Activated CD8-positive, alpha-beta T cell treated with anti-CD3 and anti-CD28 coated beads for 36 hours (primary cell): ENCODE data around the gene CD80. TPM values are rescaled to one million over a fixed set of nuclear protein-coding genes. Genes with fewer than 3 reads are reported as not detected.
A peak's percentile ranks its signal among the peaks of the same experiment; 100 is the strongest.

Experiments
- ATAC-seq: fragments of 200-7000 bp; cut with Tn5 transposase; one replicate; pipeline ENCODE4 v1.10.0; 2021; ENCODE audit warnings: mild to moderate bottlenecking, moderate library complexity
- CTCF ChIA-PET: fragments of 350-600 bp; sonication (Branson Sonifier 250); formaldehyde crosslinking; loops from one replicate; lab custom pipeline; 2021; ENCODE audit warnings: antibody characterized with exemption; lab: Charles Lee
- POLR2A ChIA-PET: fragments of 350-600 bp; sonication (Branson Sonifier 250); formaldehyde crosslinking; loops from one replicate; lab custom pipeline; 2021; ENCODE audit warnings: antibody characterized with exemption; lab: Charles Lee
- DNase-seq: peaks from one replicate; pipeline ENCODE4 v3.0.0-alpha.2; 2020
- H3K27ac Mint-ChIP-seq: one replicate; pipeline ENCODE4 v1.8.0; 2021; ENCODE audit warnings: mild to moderate bottlenecking, mixed read lengths
- H3K27me3 Mint-ChIP-seq: one replicate; pipeline ENCODE4 v1.8.0; 2021; ENCODE audit warnings: mixed read lengths
- H3K36me3 Mint-ChIP-seq: one replicate; pipeline ENCODE4 v1.8.0; 2021; ENCODE audit warnings: low read depth, mixed read lengths
- H3K4me1 Mint-ChIP-seq: one replicate; pipeline ENCODE4 v1.8.0; 2021; ENCODE audit warnings: low read depth, mixed read lengths
- H3K4me3 Mint-ChIP-seq: one replicate; pipeline ENCODE4 v1.8.0; 2021; ENCODE audit warnings: mild to moderate bottlenecking, moderate library complexity, mixed read lengths
- H3K9me3 Mint-ChIP-seq: one replicate; pipeline ENCODE4 v1.8.0; 2021; ENCODE audit warnings: mixed read lengths
- CTCF ChIP-seq: fragments of 200-600 bp; IDR thresholded peaks from one replicate; pipeline ENCODE4 v1.8.0; 2022; ENCODE audit warnings: antibody characterized with exemption, mild to moderate bottlenecking
- intact Hi-C: fragments of 100-400 bp; cut with micrococcal nuclease; formaldehyde crosslinking; loops from one replicate; pipeline ENCODE4 v1.10.0; 2022
- total RNA-seq, 2 experiments: library from RNA; stranded (reverse); gene quantifications; one replicate each; pipeline ENCODE4 v1.2.3, GENCODE V29; 2021

CD80 gene
- total RNA-seq, 2 experiments from 2014 or later: 7.1 to 10.2 TPM

GRCh38 chr3:119585856-119586570 lies 26.6 kb upstream of the CD80 start:
- peaks cover 17% of the 10 kb centered on the region for H3K27me3 Mint-ChIP-seq
- DNase-seq: no peak
- intact Hi-C loops: no loop called here
- TF ChIP-seq CTCF: no peak
- H3K36me3 Mint-ChIP-seq: peaks cover 9% of the 10 kb centered on the region
- H3K4me3 Mint-ChIP-seq: no peak overlapping the region
- CTCF ChIA-PET: interaction anchor here (1.3 kb wide), 1 partner anchor 95 kb away, joined by 3 read pairs; no protein-coding TSS in a partner anchor
- no peak overlapping the region for H3K27ac Mint-ChIP-seq
- peaks cover 40% of the 10 kb centered on the region for H3K4me1 Mint-ChIP-seq
- no peak for ATAC-seq
- peaks cover 8% of the 10 kb centered on the region for H3K9me3 Mint-ChIP-seq
- POLR2A ChIA-PET: no interaction called here

GRCh38 chr3:119585208-119585607 lies 25.8 kb upstream of the CD80 start:
- Mint-ChIP-seq H3K27me3 (peaks cover 15% of the 10 kb centered on the region), H3K36me3 (peaks cover 7% of the 10 kb centered on the region), H3K4me3 (no peak overlapping the region), H3K27ac (no peak overlapping the region), H3K4me1 (peaks cover 40% of the 10 kb centered on the region), H3K9me3 (peaks cover 6% of the 10 kb centered on the region)
- ATAC-seq (no peak), DNase-seq (no peak)
- intact Hi-C loops: no loop called here
- no peak for TF ChIP-seq CTCF
- CTCF ChIA-PET: interaction anchor here (1.0 kb wide), 1 partner anchor 9 kb away, joined by 3 read pairs; no protein-coding TSS in a partner anchor
- POLR2A ChIA-PET: interaction anchor here (0.6 kb wide), 1 partner anchor 69 kb away, joined by 3 read pairs; no protein-coding TSS in a partner anchor

- DNase-seq (peak; percentile 56), ATAC-seq (peak; percentile 64)
- H3K27ac Mint-ChIP-seq: no peak overlapping the region
- ChIA-PET CTCF (interaction anchor here (1.0 to 3.3 kb wide), 3 partner anchors 19 to 99 kb away, joined by 3 to 12 read pairs (median 4); partner anchors contain the start of gene CD80), POLR2A (interaction anchor here (1.0 to 1.2 kb wide), 2 partner anchors 13 to 18 kb away, joined by 3 read pairs; no protein-coding TSS in a partner anchor)
- H3K4me3 Mint-ChIP-seq: no peak overlapping the region
- H3K4me1 Mint-ChIP-seq: peaks cover 28% of the 10 kb centered on the region
- intact Hi-C loops: no loop called here
- no peak for TF ChIP-seq CTCF
- H3K9me3 Mint-ChIP-seq: no peaks in the 10 kb centered on the region
- no peaks in the 10 kb centered on the region for H3K36me3 Mint-ChIP-seq
- peaks cover 17% of the 10 kb centered on the region for H3K27me3 Mint-ChIP-seq
Measured at GRCh38 chr3:119582178-119582577, 22.8 kb upstream of the CD80 start.

- POLR2A ChIA-PET: interaction anchor here (1.0 to 1.2 kb wide), 5 partner anchors 9 to 97 kb away, joined by 3 to 4 read pairs (median 3); partner anchors contain the start of genes COX17 and TIMMDC1
- CTCF ChIA-PET: interaction anchor here (1.3 to 3.3 kb wide), 2 partner anchors 11 to 22 kb away, joined by 3 to 12 read pairs; partner anchors contain the start of gene CD80
- no peak for TF ChIP-seq CTCF
- H3K27ac Mint-ChIP-seq: peak overlapping the region; percentile 86
- DNase-seq (peak; percentile 32), ATAC-seq (peak; percentile 41)
- no peaks in the 10 kb centered on the region for H3K36me3 Mint-ChIP-seq
- H3K4me3 Mint-ChIP-seq: peak overlapping the region; percentile 86
- peaks cover 20% of the 10 kb centered on the region for H3K4me1 Mint-ChIP-seq
- no peaks in the 10 kb centered on the region for H3K9me3 Mint-ChIP-seq
- peaks cover 17% of the 10 kb centered on the region for H3K27me3 Mint-ChIP-seq
- intact Hi-C loops: no loop called here
Measured at GRCh38 chr3:119580067-119580760, 20.8 kb upstream of the CD80 start.
